ENCODE data around the gene PHACTR3.
"Not testable (repeated sequence)": the region's sequence is repeated elsewhere in the genome, so short reads cannot be mapped to it uniquely, and the experiment has no call there.

Gene PHACTR3

DNA sequence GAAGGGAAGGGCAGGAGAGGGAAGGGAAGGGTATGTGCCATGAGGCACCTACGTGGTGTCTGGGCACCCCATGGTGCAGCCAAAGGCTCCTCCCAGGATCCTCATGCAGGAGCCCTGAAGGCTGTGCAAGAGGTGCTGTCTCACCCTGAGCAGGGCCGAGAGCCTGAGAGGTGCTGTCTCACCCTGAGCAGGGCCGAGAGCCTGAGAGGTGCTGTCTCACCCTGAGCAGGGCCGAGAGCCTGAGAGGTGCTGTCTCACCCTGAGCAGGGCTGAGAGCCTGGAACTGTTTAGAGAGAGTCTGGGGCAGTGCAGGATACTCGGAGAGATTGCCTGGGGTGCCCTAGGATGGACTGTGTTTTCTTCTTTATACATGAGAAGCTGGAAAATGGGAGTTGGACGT, 14.2 kb downstream of the PHACTR3 start:
- not testable (repeated sequence) for H3K27me3 ChIP-seq (ENCODE audit: control insufficient read depth in 2 of 2, insufficient read depth in 2 of 2, low read length in 2 of 2); H3K9me3 ChIP-seq (ENCODE audit: control insufficient read depth in 2 of 2, low read length in 2 of 2); H3K4me3 ChIP-seq (ENCODE audit: low read length in 2 of 2); H3K9ac ChIP-seq (ENCODE audit: low read depth in 1 of 2, low read length in 2 of 2); H3K36me3 ChIP-seq (ENCODE audit: control insufficient read depth in 2 of 2, insufficient read depth in 2 of 2, low read length in 2 of 2); H3K27ac ChIP-seq (ENCODE audit: low read depth in 2 of 2, low read length in 2 of 2); H3K4me1 ChIP-seq (ENCODE audit: control insufficient read depth in 2 of 2, insufficient read depth in 2 of 2, low read length in 2 of 2)

DNA sequence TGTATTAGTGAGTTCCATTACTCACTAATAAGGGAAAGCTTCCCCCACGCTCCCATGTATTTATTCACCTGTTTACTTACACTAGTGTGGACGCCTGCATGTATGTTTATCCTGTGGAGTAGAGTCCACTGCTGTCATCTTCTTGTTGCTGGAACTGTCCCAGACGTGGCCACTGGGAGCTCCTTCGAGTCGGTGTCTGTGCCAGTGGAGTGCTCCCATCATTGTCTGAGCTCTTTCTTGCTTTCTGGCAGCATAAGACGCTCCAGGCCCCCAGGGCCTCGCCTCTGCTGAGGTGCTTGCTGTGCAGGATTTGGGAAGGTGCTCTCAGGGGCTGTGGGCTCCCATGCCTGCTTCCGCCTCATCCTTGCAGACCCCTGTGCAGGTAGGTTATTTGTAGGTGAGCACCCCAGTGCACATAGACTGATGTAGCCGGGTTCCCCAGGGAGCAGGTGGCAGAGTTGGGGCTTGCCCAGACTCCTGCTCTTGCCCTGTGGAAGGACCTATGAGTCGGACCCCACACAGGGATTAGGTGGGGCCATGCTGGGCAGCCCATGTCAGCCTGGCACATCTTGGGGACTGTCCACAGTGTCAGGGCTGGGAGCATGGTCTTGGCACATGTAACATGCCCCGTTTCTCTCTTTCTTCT, 16.6 kb downstream of the PHACTR3 start:
- H3K4me1 ChIP-seq (ENCODE audit: control insufficient read depth in 2 of 2, insufficient read depth in 2 of 2, low read length in 2 of 2) = no peaks in the 10 kb centered on the region
- no peak overlapping the region for H3K4me3 ChIP-seq (ENCODE audit: low read length in 2 of 2)
- H3K27me3 ChIP-seq (ENCODE audit: control insufficient read depth in 2 of 2, insufficient read depth in 2 of 2, low read length in 2 of 2) = peaks cover 0 to 3% of the 10 kb centered on the region in 2 donors
- H3K36me3 ChIP-seq (ENCODE audit: control insufficient read depth in 2 of 2, insufficient read depth in 2 of 2, low read length in 2 of 2) = no peaks in the 10 kb centered on the region
- no peak overlapping the region for H3K27ac ChIP-seq (ENCODE audit: low read depth in 2 of 2, low read length in 2 of 2)
- H3K9ac ChIP-seq (ENCODE audit: low read depth in 1 of 2, low read length in 2 of 2) = no peak overlapping the region
- no peaks in the 10 kb centered on the region for H3K9me3 ChIP-seq (ENCODE audit: control insufficient read depth in 2 of 2, low read length in 2 of 2)

DNA sequence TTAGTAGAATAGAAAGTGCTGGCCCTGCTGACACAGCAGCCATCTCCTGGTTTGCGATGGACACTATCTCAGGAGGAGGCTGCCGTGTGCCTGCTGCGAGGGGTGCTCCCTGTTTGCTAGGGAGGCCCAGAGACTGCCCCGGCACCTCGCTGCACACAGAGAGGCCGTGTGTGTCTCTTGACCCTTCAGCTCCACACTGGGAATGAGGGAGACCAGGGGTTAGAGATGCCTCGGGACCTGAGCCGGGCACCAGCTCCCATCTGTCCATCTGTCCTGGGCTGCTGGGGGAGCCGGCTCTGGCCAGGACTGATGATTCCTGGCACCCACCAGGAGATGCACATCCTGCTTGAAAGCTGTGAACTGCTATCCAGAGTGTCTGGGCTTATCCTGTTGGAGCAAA, 18.2 kb downstream of the PHACTR3 start:
- H3K4me3 ChIP-seq (ENCODE audit: low read length in 2 of 2) = no peak overlapping the region
- H3K9me3 ChIP-seq (ENCODE audit: control insufficient read depth in 2 of 2, low read length in 2 of 2) = no peaks in the 10 kb centered on the region
- H3K36me3 ChIP-seq (ENCODE audit: control insufficient read depth in 2 of 2, insufficient read depth in 2 of 2, low read length in 2 of 2) = no peaks in the 10 kb centered on the region
- no peak overlapping the region for H3K27ac ChIP-seq (ENCODE audit: low read depth in 2 of 2, low read length in 2 of 2)
- H3K9ac ChIP-seq (ENCODE audit: low read depth in 1 of 2, low read length in 2 of 2) = no peak overlapping the region
- no peaks in the 10 kb centered on the region for H3K27me3 ChIP-seq (ENCODE audit: control insufficient read depth in 2 of 2, insufficient read depth in 2 of 2, low read length in 2 of 2)
- H3K4me1 ChIP-seq (ENCODE audit: control insufficient read depth in 2 of 2, insufficient read depth in 2 of 2, low read length in 2 of 2) = no peaks in the 10 kb centered on the region

DNA sequence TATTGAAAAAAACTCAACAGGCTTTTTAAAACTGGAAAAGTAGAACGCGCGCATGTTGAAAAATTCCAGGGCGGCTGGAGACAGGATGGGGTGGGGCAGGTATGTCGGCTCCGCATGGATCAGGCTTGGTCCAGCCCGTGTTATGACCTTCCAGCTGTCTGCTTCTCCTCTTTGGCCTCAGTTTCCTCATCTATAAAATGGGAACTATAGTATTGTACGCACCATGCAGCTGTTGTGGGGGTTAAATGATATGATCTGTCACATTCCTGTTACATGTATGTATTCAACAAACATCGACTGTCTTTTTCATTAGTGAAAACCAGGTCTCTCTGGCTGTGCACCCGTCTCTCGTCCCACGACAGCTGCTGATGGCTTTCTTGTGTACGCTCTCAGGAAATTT, 18.8 kb downstream of the PHACTR3 start:
- Histone ChIP-seq H3K27me3 (ENCODE audit: control insufficient read depth in 2 of 2, insufficient read depth in 2 of 2, low read length in 2 of 2) (no peaks in the 10 kb centered on the region), H3K27ac (ENCODE audit: low read depth in 2 of 2, low read length in 2 of 2) (no peak overlapping the region), H3K4me1 (ENCODE audit: control insufficient read depth in 2 of 2, insufficient read depth in 2 of 2, low read length in 2 of 2) (no peaks in the 10 kb centered on the region), H3K36me3 (ENCODE audit: control insufficient read depth in 2 of 2, insufficient read depth in 2 of 2, low read length in 2 of 2) (no peaks in the 10 kb centered on the region), H3K9me3 (ENCODE audit: control insufficient read depth in 2 of 2, low read length in 2 of 2) (no peaks in the 10 kb centered on the region), H3K4me3 (ENCODE audit: low read length in 2 of 2) (no peak overlapping the region), H3K9ac (ENCODE audit: low read depth in 1 of 2, low read length in 2 of 2) (no peak overlapping the region)

DNA sequence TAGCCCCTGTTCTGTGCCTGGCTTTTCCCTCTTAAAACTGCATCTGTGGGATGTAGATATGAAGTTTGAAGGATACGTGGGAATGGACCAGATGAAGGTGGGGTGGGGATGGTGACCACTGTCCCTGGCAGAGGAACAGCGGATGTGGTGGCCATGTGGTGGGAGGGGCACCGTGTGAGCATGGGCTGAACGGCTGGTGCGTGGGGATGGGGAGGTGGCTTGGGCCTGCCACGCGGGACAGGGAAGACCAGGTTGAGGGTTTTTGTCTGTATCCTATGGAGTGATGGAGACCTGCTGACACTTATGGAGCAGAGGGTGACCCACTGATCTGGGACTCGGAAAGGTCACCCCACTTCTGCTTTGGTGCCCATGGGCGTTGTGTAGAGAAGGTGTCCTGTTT, 19.2 kb downstream of the PHACTR3 start:
- Histone ChIP-seq H3K9me3 (ENCODE audit: control insufficient read depth in 2 of 2, low read length in 2 of 2) (no peaks in the 10 kb centered on the region), H3K9ac (ENCODE audit: low read depth in 1 of 2, low read length in 2 of 2) (no peak overlapping the region), H3K4me3 (ENCODE audit: low read length in 2 of 2) (no peak overlapping the region), H3K4me1 (ENCODE audit: control insufficient read depth in 2 of 2, insufficient read depth in 2 of 2, low read length in 2 of 2) (no peaks in the 10 kb centered on the region), H3K27me3 (ENCODE audit: control insufficient read depth in 2 of 2, insufficient read depth in 2 of 2, low read length in 2 of 2) (no peaks in the 10 kb centered on the region), H3K36me3 (ENCODE audit: control insufficient read depth in 2 of 2, insufficient read depth in 2 of 2, low read length in 2 of 2) (no peaks in the 10 kb centered on the region), H3K27ac (ENCODE audit: low read depth in 2 of 2, low read length in 2 of 2) (no peak overlapping the region)

DNA sequence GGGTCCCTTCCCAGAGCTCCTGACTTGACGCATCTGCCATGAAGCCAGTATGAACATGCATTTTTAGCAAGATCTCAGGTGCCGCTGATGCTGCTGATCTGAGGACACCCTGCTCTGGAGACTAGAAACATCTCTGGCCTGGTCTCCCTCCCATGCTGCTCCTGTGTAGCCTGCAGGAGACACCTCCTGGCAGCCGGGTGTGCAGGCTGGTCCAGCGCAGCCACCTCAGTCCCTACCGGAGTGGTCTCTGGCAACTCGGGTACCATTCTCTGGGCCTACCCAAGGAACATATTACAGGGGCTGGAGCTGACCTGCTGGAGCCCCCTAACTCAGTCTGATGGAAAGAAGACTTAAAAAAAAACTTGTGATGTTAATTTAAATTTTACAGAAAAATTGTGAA, 20.1 kb downstream of the PHACTR3 start:
- Histone ChIP-seq H3K27ac (ENCODE audit: low read depth in 2 of 2, low read length in 2 of 2) (no peak overlapping the region), H3K9ac (ENCODE audit: low read depth in 1 of 2, low read length in 2 of 2) (no peak overlapping the region), H3K36me3 (ENCODE audit: control insufficient read depth in 2 of 2, insufficient read depth in 2 of 2, low read length in 2 of 2) (no peaks in the 10 kb centered on the region)

DNA sequence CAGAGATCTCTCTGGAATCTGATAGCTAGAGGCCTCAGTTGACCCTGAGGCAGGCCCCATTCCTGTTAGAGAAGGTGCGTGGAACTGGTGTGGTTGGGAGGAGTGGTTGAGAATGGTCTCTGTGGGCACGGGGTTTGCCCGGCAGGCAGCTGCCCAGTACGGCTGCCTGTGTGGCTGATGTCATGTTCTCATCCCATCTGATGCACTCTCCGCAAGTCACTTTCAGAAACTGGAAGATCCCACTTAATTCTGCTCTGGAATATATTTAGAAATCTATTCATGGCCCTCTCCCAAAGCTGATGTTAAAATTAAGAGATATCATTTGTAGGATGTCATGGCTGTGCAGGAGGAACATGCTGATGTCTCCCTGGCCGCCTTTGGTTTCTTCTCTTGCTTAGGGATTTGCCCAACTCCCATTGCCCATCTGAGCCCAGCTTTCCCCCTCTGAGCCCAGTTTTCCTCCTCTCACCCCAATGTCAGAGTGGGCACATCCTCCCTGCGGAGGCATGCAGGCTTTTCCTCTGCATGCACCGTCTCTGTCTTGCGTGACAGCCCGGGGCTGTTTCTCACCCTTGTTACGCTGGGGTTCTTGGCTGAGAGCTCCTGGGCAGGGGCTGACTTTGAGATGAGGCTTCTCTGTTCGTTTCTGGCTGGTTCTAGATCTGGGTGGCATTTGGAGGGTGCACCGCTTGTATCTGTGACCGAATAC, 21.0 kb downstream of the PHACTR3 start:
- Histone ChIP-seq H3K27ac (ENCODE audit: low read depth in 2 of 2, low read length in 2 of 2) (no peak overlapping the region), H3K9ac (ENCODE audit: low read depth in 1 of 2, low read length in 2 of 2) (no peak overlapping the region), H3K36me3 (ENCODE audit: control insufficient read depth in 2 of 2, insufficient read depth in 2 of 2, low read length in 2 of 2) (no peaks in the 10 kb centered on the region), H3K4me1 (ENCODE audit: control insufficient read depth in 2 of 2, insufficient read depth in 2 of 2, low read length in 2 of 2) (no peaks in the 10 kb centered on the region), H3K27me3 (ENCODE audit: control insufficient read depth in 2 of 2, insufficient read depth in 2 of 2, low read length in 2 of 2) (no peaks in the 10 kb centered on the region), H3K9me3 (ENCODE audit: control insufficient read depth in 2 of 2, low read length in 2 of 2) (no peaks in the 10 kb centered on the region), H3K4me3 (ENCODE audit: low read length in 2 of 2) (no peak overlapping the region)

More for the DNA sequence above, 20.1 kb downstream of the PHACTR3 start:
- Histone ChIP-seq H3K4me1 (ENCODE audit: control insufficient read depth in 2 of 2, insufficient read depth in 2 of 2, low read length in 2 of 2) (no peaks in the 10 kb centered on the region), H3K27me3 (ENCODE audit: control insufficient read depth in 2 of 2, insufficient read depth in 2 of 2, low read length in 2 of 2) (no peaks in the 10 kb centered on the region), H3K9me3 (ENCODE audit: control insufficient read depth in 2 of 2, low read length in 2 of 2) (no peaks in the 10 kb centered on the region), H3K4me3 (ENCODE audit: low read length in 2 of 2) (no peak overlapping the region)

DNA sequence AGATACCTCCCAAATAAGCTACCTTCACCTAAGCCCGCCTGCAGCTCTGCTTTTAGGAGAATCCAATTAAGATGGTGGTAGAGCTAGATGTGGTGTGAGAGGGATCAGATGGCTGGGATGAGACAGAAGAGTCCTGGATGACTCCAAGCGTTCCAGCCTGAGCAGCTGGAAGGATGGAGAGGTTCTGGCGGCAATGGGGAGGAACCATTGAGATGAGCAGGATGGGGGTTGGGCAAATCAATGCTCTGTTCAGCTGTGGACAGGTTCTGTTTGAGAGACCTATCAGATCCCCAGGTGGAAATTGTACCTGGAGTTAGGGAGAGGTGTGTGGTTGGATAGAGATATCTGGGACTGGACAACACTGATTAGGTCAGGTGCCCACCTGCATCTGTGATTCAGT, 23.0 kb downstream of the PHACTR3 start:
- no peaks in the 10 kb centered on the region for H3K4me1 ChIP-seq (ENCODE audit: control insufficient read depth in 2 of 2, insufficient read depth in 2 of 2, low read length in 2 of 2)
- H3K27me3 ChIP-seq (ENCODE audit: control insufficient read depth in 2 of 2, insufficient read depth in 2 of 2, low read length in 2 of 2) = no peaks in the 10 kb centered on the region
- H3K4me3 ChIP-seq (ENCODE audit: low read length in 2 of 2) = no peak overlapping the region
- no peak overlapping the region for H3K27ac ChIP-seq (ENCODE audit: low read depth in 2 of 2, low read length in 2 of 2)
- H3K9me3 ChIP-seq (ENCODE audit: control insufficient read depth in 2 of 2, low read length in 2 of 2) = no peaks in the 10 kb centered on the region
- no peak overlapping the region for H3K9ac ChIP-seq (ENCODE audit: low read depth in 1 of 2, low read length in 2 of 2)
- no peaks in the 10 kb centered on the region for H3K36me3 ChIP-seq (ENCODE audit: control insufficient read depth in 2 of 2, insufficient read depth in 2 of 2, low read length in 2 of 2)

DNA sequence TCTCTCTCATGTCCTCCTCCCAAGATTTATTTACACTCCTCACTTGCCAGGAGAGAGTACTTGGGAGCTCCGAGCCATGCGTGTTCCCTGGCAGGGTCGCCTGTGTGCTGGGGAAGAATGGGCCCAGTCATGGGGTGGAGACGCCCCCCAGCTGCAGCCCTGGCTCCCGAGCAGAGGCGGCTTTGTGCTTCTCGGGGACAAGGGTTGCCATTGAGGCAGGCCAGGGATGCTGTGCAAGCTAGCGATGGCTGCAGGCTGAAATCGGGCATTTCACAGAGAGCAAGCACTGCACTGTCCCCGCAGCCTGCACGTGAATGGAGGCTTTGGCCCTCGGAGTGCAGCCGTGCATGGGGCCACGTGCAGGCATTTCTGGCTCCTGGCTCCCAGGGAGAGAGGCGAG, 23.8 kb downstream of the PHACTR3 start:
- no peak overlapping the region for H3K9ac ChIP-seq (ENCODE audit: low read depth in 1 of 2, low read length in 2 of 2)
- H3K27me3 ChIP-seq (ENCODE audit: control insufficient read depth in 2 of 2, insufficient read depth in 2 of 2, low read length in 2 of 2) = no peaks in the 10 kb centered on the region
- no peak overlapping the region for H3K4me3 ChIP-seq (ENCODE audit: low read length in 2 of 2)
- no peaks in the 10 kb centered on the region for H3K36me3 ChIP-seq (ENCODE audit: control insufficient read depth in 2 of 2, insufficient read depth in 2 of 2, low read length in 2 of 2)
- no peaks in the 10 kb centered on the region for H3K9me3 ChIP-seq (ENCODE audit: control insufficient read depth in 2 of 2, low read length in 2 of 2)
- no peaks in the 10 kb centered on the region for H3K4me1 ChIP-seq (ENCODE audit: control insufficient read depth in 2 of 2, insufficient read depth in 2 of 2, low read length in 2 of 2)
- H3K27ac ChIP-seq (ENCODE audit: low read depth in 2 of 2, low read length in 2 of 2) = no peak overlapping the region

DNA sequence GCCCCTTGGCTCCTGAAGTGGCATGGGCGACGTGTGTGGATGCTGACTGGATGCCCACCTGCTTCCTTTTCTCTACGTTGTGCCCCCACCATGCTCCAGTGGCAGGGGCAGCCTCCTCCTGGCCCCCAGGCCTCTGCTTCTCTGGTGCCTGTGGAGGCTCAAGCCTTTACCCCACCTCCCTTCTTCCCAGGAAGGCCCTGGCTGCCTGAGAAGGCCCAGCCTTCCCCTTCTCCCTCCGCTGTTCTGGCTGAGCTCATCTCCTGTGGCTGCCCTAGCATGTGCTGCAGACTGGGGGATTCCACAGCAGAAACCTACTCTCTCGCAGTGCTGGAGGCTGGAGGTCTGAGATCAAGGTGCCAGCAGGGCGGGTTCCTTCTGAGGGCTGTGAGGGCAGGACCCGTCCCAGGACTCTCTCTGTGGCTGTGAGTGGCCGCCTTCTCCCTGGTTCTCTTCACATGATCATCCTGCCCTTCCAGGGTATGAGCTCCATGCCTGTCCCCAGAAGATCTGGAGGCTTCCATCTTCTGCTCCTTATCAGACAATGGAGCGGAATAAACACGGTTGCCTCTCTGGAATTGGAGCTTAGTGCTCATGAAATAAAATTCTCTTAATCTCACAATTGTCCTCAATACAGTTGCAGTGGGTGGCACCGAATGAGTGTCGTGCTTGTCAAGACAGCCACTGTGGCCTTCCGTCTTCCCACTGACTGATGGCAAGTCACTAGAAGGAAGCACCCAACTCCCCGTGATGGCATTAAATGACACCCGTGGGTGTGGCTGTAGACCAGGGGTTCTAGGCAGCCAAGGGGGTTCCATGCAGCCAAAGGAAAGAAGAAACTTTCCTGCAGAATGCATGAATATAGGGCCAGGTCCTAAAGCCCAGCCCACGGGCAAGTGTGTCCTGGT, 25.1 kb downstream of the PHACTR3 start:
- Histone ChIP-seq H3K9ac (ENCODE audit: low read depth in 1 of 2, low read length in 2 of 2) (no peak overlapping the region), H3K9me3 (ENCODE audit: control insufficient read depth in 2 of 2, low read length in 2 of 2) (no peaks in the 10 kb centered on the region), H3K36me3 (ENCODE audit: control insufficient read depth in 2 of 2, insufficient read depth in 2 of 2, low read length in 2 of 2) (no peaks in the 10 kb centered on the region), H3K27ac (ENCODE audit: low read depth in 2 of 2, low read length in 2 of 2) (no peak overlapping the region), H3K27me3 (ENCODE audit: control insufficient read depth in 2 of 2, insufficient read depth in 2 of 2, low read length in 2 of 2) (no peaks in the 10 kb centered on the region), H3K4me3 (ENCODE audit: low read length in 2 of 2) (no peak overlapping the region), H3K4me1 (ENCODE audit: control insufficient read depth in 2 of 2, insufficient read depth in 2 of 2, low read length in 2 of 2) (no peaks in the 10 kb centered on the region)
